ENCODE measurements around the gene FBXL5. TPM values are rescaled to one million over a fixed set of nuclear protein-coding genes. Genes with fewer than 3 reads are reported as not detected.

FBXL5 gene
- total and polyA plus RNA-seq, 5 donors from 2014 or later: 53.3 to 137 (median 124) TPM

DNA sequence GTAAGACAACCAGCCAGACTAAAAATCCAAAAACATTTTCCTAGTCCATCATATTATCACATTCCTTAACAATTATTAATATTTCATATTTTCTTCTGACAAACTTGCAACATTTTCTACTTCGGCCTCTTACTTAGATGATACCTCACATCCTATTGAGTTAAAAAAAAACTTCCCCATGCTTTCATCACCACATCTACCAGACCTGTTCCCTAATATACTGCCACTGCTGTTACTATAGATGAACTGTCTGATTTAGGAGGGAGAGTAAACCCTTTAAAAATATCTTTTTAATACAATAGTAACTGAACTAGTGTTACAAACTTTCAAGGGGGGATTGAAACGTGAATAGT lies 28.0 kb upstream of the FBXL5 start:
- Mint-ChIP-seq H3K9me3 (no peaks in the 10 kb centered on the region), H3K27me3 (no peaks in the 10 kb centered on the region), H3K36me3 (peaks cover 25% of the 10 kb centered on the region), H3K27ac (peak overlapping the region in 2 of 3 donors; percentile 45 to 98), H3K4me3 (peak overlapping the region; percentile 39 to 100 (median 96)), H3K4me1 (peaks cover 22 to 61% (median 47%) of the 10 kb centered on the region in 4 donors)
- peaks cover 23% of the 10 kb centered on the region for H3K36me3 ChIP-seq (ENCODE audit: control insufficient read depth, insufficient read depth, low read length)
- H3K4me3 ChIP-seq (ENCODE audit: low read depth, low read length): peak overlapping the region; percentile 97
- H3K4me1 ChIP-seq (ENCODE audit: control insufficient read depth, insufficient read depth, low read length, poor library complexity, severe bottlenecking): peaks cover 33% of the 10 kb centered on the region
- DNase-seq: no peak
- H3K27me3 ChIP-seq (ENCODE audit: control insufficient read depth, insufficient read depth, low read length): no peaks in the 10 kb centered on the region
- H3K9me3 ChIP-seq (ENCODE audit: control insufficient read depth in 2 of 2, low read length in 2 of 2): no peaks in the 10 kb centered on the region
- H3K27ac ChIP-seq (ENCODE audit: insufficient read depth, low read length, poor library complexity, severe bottlenecking): no peak overlapping the region
- ATAC-seq (ENCODE audit: low read depth in 2 of 2): no peak

DNA sequence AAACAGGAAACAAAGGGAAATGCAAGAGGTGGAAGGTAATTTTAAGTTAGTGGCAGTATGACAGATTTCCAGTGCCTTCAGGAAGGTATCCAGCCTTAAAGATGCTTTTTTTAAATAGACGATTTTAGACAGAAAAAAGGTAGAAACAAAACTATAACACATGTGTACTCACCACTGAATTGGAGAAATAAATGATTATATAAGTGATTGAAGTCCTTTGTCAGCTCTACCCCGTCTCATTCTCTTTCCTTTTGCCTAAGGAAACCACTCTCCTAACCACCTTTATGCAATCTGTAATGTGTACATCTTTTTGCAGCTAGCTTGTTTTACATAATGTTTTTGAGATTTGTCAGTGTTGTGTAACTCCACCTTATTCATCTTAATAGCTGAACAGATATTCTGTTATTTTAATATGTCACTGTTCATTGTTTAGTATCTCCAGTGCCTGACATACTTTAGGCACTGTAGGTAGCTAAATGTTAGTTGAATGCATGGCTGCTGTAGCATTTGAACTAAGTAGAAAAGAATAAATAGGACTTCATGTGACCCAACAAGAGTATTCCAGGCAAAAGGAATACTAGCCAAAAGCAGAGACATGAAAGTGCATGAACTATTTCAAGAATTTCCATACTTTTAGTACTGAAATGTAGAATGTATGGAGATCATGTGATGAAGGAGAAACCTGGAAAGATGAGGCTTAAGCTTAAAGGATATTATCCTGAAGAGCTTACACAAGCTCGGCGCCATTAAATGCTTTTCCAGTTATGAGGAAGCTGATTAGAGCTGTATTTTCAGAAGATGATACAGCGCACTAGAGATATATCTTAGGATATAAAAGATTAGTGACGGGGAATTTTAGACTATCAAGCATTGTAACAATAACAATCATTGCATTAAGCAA lies 27.3 kb upstream of the FBXL5 start:
- peaks cover 17% of the 10 kb centered on the region for H3K36me3 ChIP-seq (ENCODE audit: control insufficient read depth, insufficient read depth, low read length)
- H3K27ac ChIP-seq (ENCODE audit: insufficient read depth, low read length, poor library complexity, severe bottlenecking): peak overlapping the region; percentile 85
- H3K4me3 Mint-ChIP-seq: peak overlapping the region; percentile 95 to 100 (median 97)
- peaks cover 21% of the 10 kb centered on the region for H3K36me3 Mint-ChIP-seq
- no peak for ATAC-seq (ENCODE audit: low read depth in 2 of 2)
- no peaks in the 10 kb centered on the region for H3K9me3 Mint-ChIP-seq
- H3K27me3 ChIP-seq (ENCODE audit: control insufficient read depth, insufficient read depth, low read length): no peaks in the 10 kb centered on the region
- no peak for DNase-seq
- peak overlapping the region; percentile 98 to 99 (median 98) for H3K27ac Mint-ChIP-seq
- H3K4me1 Mint-ChIP-seq: peaks cover 22 to 60% (median 47%) of the 10 kb centered on the region in 4 donors
- H3K4me3 ChIP-seq (ENCODE audit: low read depth, low read length): peak overlapping the region; percentile 97
- H3K4me1 ChIP-seq (ENCODE audit: control insufficient read depth, insufficient read depth, low read length, poor library complexity, severe bottlenecking): peaks cover 33% of the 10 kb centered on the region
- H3K27me3 Mint-ChIP-seq: no peaks in the 10 kb centered on the region
- no peaks in the 10 kb centered on the region for H3K9me3 ChIP-seq (ENCODE audit: control insufficient read depth in 2 of 2, low read length in 2 of 2)

DNA sequence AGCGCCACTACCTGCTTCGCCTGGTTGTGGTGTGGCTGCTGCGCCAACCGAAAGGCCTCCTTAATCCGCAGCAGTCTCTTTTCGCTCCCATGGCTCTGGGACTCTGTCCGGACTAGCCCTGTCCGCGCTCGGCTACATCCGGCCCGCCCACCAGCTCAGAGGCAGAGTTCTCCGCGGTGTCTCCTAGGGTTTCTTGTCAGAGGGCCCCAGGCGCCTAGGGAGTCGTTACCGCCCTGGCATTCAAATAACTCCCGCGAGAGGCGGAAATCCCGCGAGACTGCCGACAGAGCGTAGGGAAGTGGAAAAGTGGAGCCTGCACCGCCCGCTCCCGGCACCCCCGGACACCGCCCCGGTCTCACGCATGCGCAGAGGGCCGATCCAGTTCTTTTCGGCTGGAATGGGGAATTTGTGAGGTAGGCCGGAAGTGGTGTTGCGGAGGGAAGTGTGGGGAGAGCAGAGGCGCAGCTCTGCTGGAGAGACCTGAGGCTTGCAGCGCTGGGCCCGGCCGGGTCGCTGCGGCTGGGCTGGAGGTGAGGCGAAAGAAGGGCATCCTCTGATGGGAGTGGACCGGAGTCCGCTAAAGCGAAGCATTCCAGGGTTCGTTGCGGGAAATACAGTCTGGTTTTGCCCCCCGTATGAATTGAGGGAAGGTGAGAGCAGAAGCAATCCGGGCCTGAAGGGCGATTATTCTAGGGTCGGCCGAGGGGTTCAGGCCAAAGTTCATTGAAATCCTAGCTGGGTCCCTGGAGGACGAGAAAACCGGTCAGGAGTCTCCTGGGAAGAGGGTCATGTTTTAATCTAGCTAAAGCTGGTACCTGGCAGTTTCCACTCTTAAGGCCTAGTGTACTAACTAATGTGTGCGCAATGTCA lies 26.4 kb upstream of the FBXL5 start, which contains the start of gene FAM200B:
TSS of gene FAM200B (plus strand) at position 456 of the 870 bp plus-strand sequence. CDS start 5,151 bp downstream, outside the sequence.
- Histone ChIP-seq H3K27me3 (ENCODE audit: control insufficient read depth, insufficient read depth, low read length) (no peaks in the 10 kb centered on the region), H3K36me3 (ENCODE audit: control insufficient read depth, insufficient read depth, low read length) (peaks cover 9% of the 10 kb centered on the region), H3K9me3 (ENCODE audit: control insufficient read depth in 2 of 2, low read length in 2 of 2) (no peaks in the 10 kb centered on the region), H3K4me1 (ENCODE audit: control insufficient read depth, insufficient read depth, low read length, poor library complexity, severe bottlenecking) (peaks cover 33% of the 10 kb centered on the region), H3K27ac (ENCODE audit: insufficient read depth, low read length, poor library complexity, severe bottlenecking) (peak within 1 kb of the TSS; percentile 85), H3K4me3 (ENCODE audit: low read depth, low read length) (peak within 1 kb of the TSS; percentile 97)
- Mint-ChIP-seq H3K27me3 (no peaks in the 10 kb centered on the region), H3K4me1 (peaks cover 22 to 54% (median 41%) of the 10 kb centered on the region in 4 donors), H3K36me3 (peaks cover 13% of the 10 kb centered on the region), H3K4me3 (peak within 1 kb of the TSS; percentile 95 to 100 (median 97)), H3K27ac (peak within 1 kb of the TSS; percentile 98 to 99 (median 98)), H3K9me3 (no peaks in the 10 kb centered on the region)
- ATAC-seq (ENCODE audit: low read depth in 2 of 2): peak; percentile 94
- peak; percentile 92 to 96 (median 96) for DNase-seq

DNA sequence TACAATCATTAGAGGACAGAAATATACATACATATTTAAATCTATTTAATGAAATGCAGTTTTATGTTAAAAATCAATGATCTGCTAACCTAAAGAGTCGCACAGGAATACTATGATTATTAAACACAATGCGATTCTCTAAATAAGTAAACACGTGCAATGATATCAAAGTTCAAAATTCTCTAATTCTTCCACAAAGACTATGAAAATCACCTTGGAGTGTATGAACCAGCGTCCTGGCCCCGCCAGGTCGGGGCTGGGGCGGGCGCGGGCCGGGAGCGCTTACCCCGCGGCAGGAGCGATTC lies 25.9 kb upstream of the FBXL5 start:
- H3K27ac ChIP-seq (ENCODE audit: insufficient read depth, low read length, poor library complexity, severe bottlenecking): peak overlapping the region; percentile 85
- Mint-ChIP-seq H3K27ac (peak overlapping the region in 1 of 3 donors; percentile 98), H3K4me3 (peak overlapping the region; percentile 95 to 100 (median 97)), H3K36me3 (peaks cover 8% of the 10 kb centered on the region), H3K27me3 (no peaks in the 10 kb centered on the region), H3K9me3 (no peaks in the 10 kb centered on the region), H3K4me1 (peaks cover 22 to 51% (median 36%) of the 10 kb centered on the region in 4 donors)
- H3K36me3 ChIP-seq (ENCODE audit: control insufficient read depth, insufficient read depth, low read length): peaks cover 3% of the 10 kb centered on the region
- no peaks in the 10 kb centered on the region for H3K27me3 ChIP-seq (ENCODE audit: control insufficient read depth, insufficient read depth, low read length)
- H3K9me3 ChIP-seq (ENCODE audit: control insufficient read depth in 2 of 2, low read length in 2 of 2): no peaks in the 10 kb centered on the region
- H3K4me1 ChIP-seq (ENCODE audit: control insufficient read depth, insufficient read depth, low read length, poor library complexity, severe bottlenecking): peaks cover 33% of the 10 kb centered on the region
- no peak for DNase-seq
- H3K4me3 ChIP-seq (ENCODE audit: low read depth, low read length): peak overlapping the region; percentile 97
- ATAC-seq (ENCODE audit: low read depth in 2 of 2): no peak

DNA sequence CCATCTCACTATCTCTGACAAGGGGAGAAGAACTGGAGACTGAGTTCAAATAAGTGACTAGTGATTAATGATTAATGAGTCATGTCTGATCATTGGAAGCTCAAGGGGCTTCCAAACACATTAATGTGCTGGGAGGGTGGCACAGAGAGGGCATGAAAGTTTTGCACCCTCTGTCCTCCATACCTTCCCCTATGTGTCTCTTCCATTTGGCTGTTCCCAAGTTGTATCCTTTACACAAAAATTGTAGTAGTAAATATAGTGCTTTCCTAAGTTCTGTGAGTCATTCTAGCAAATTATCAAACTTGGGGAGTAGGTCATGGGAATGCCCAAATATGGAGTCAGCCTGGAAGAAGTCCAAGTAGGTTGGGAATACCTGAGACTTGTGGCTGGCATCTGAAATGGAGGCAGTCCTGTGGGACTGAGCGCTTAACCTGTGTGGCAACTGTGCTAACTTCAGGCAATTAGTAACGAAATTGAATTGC lies 22.4 kb upstream of the FBXL5 start:
- Histone ChIP-seq H3K36me3 (ENCODE audit: control insufficient read depth, insufficient read depth, low read length) (no peaks in the 10 kb centered on the region), H3K4me3 (ENCODE audit: low read depth, low read length) (no peak overlapping the region), H3K9me3 (ENCODE audit: control insufficient read depth in 2 of 2, low read length in 2 of 2) (no peaks in the 10 kb centered on the region), H3K27ac (ENCODE audit: insufficient read depth, low read length, poor library complexity, severe bottlenecking) (no peak overlapping the region), H3K4me1 (ENCODE audit: control insufficient read depth, insufficient read depth, low read length, poor library complexity, severe bottlenecking) (peaks cover 13% of the 10 kb centered on the region), H3K27me3 (ENCODE audit: control insufficient read depth, insufficient read depth, low read length) (no peaks in the 10 kb centered on the region)
- DNase-seq (no peak), ATAC-seq (ENCODE audit: low read depth in 2 of 2) (no peak)
- Mint-ChIP-seq H3K36me3 (no peaks in the 10 kb centered on the region), H3K27ac (no peak overlapping the region), H3K27me3 (no peaks in the 10 kb centered on the region), H3K4me3 (peak overlapping the region in 2 of 4 donors; percentile 56 to 76), H3K4me1 (peaks cover 3 to 20% (median 13%) of the 10 kb centered on the region in 4 donors), H3K9me3 (no peaks in the 10 kb centered on the region)

DNA sequence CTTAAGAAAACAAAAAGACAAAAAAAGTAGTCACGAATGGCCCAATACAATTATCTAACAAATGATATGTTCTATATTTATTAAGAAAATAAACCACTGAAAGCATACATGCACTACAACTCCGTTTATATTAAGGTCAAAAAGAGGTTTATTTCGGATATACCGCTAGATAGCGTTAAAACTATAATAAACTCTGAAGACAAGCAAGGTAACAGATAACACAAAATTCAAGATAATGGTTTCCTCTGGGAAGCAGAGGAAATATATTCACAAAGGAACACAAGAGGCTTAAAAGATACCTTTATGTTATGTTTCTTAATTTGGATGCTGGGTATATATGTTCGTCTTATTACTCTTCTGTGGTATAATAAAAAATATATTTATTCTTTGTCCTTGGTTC lies 21.7 kb upstream of the FBXL5 start:
- H3K27ac ChIP-seq (ENCODE audit: insufficient read depth, low read length, poor library complexity, severe bottlenecking): no peak overlapping the region

DNA sequence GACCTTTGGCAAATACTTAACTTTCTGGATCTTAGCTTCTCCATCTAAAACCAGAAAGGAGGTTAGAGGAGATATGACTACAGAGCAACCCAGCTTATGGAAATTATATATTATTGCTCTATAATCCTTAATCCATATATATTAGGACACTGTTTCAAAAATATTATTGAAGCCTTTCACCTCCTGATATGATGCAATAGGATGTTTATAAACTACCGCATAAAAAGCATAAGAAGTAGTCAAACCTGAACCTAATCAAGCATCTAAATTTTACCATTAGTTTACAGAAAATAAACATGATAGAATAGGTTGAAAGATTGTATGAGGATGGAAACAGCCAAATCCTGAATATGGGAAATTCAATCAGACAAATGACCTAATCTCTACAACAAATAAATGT lies 20.9 kb upstream of the FBXL5 start:
- Histone ChIP-seq H3K4me3 (ENCODE audit: low read depth, low read length) (no peak overlapping the region), H3K36me3 (ENCODE audit: control insufficient read depth, insufficient read depth, low read length) (no peaks in the 10 kb centered on the region), H3K4me1 (ENCODE audit: control insufficient read depth, insufficient read depth, low read length, poor library complexity, severe bottlenecking) (peaks cover 3% of the 10 kb centered on the region), H3K27me3 (ENCODE audit: control insufficient read depth, insufficient read depth, low read length) (no peaks in the 10 kb centered on the region), H3K27ac (ENCODE audit: insufficient read depth, low read length, poor library complexity, severe bottlenecking) (no peak overlapping the region), H3K9me3 (ENCODE audit: control insufficient read depth in 2 of 2, low read length in 2 of 2) (no peaks in the 10 kb centered on the region)
- H3K27me3 Mint-ChIP-seq: no peaks in the 10 kb centered on the region
- no peak overlapping the region for H3K4me3 Mint-ChIP-seq
- H3K36me3 Mint-ChIP-seq: no peaks in the 10 kb centered on the region
- H3K4me1 Mint-ChIP-seq: peaks cover 0 to 14% (median 4%) of the 10 kb centered on the region in 4 donors
- DNase-seq (no peak), ATAC-seq (ENCODE audit: low read depth in 2 of 2) (no peak)
- no peaks in the 10 kb centered on the region for H3K9me3 Mint-ChIP-seq
- H3K27ac Mint-ChIP-seq: no peak overlapping the region

More for the DNA sequence above, 21.7 kb upstream of the FBXL5 start:
- DNase-seq (no peak), ATAC-seq (ENCODE audit: low read depth in 2 of 2) (no peak)
- no peak overlapping the region for H3K27ac Mint-ChIP-seq
- Histone ChIP-seq H3K36me3 (ENCODE audit: control insufficient read depth, insufficient read depth, low read length) (no peaks in the 10 kb centered on the region), H3K9me3 (ENCODE audit: control insufficient read depth in 2 of 2, low read length in 2 of 2) (no peaks in the 10 kb centered on the region), H3K27me3 (ENCODE audit: control insufficient read depth, insufficient read depth, low read length) (no peaks in the 10 kb centered on the region), H3K4me3 (ENCODE audit: low read depth, low read length) (no peak overlapping the region), H3K4me1 (ENCODE audit: control insufficient read depth, insufficient read depth, low read length, poor library complexity, severe bottlenecking) (peaks cover 8% of the 10 kb centered on the region)
- peaks cover 0 to 16% (median 7%) of the 10 kb centered on the region in 4 donors for H3K4me1 Mint-ChIP-seq
- no peaks in the 10 kb centered on the region for H3K27me3 Mint-ChIP-seq
- no peaks in the 10 kb centered on the region for H3K9me3 Mint-ChIP-seq
- H3K4me3 Mint-ChIP-seq: no peak overlapping the region
- no peaks in the 10 kb centered on the region for H3K36me3 Mint-ChIP-seq
